ENCODE results near the gene TBC1D10B. TPM values are rescaled to one million over a fixed set of nuclear protein-coding genes. Genes with fewer than 3 reads are reported as not detected.

The TBC1D10B gene
- total and polyA plus RNA-seq, 9 of the 15 experiments (the other 6 are each of a cell fraction or from before 2014, with no cell fraction given), result 2.2 to 55.4 (median 17.5) TPM

DNA sequence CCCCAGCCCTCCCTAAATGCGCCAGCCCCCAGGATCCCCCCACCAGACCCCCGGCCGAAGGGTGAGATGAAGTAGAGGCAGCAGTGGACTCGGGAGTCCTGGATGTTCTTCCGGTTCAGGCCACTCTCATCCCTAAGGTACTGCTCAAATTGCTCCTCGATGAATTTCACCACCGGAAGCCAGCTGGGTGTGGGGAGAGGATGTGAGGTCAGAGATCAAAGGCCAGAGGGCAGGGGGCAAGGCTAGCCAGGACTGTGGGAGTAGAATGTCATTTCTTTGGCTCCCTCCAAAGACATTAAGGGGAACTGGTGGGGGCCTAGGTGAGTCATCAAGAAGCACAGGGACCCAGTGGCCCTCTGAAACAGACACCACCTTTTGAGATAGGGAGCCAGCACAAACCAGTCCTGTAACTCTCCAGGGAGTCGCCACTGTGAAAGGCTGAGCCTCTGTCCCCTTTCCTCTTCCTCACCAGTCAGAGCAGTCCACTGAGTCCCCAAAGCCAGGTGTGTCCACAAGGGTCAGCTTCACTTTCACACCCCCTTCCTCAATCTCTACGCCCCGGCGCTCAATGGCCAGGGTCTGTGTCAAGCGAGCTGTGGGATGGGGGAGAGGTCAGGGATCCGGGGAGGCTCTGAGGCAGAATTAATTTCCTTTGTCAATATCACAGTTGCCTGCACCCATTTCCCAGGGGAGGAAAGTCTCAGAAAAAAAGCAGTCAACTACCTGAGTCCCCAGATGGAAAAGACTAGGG is 11.2 kb upstream of the TBC1D10B start (continued):
- TF ChIP-seq ZSCAN29 (IDR thresholded peaks at IDR 0.05) (no peak), HOXB6 (CRISPR knock-in tag; IDR thresholded peaks at IDR 0.05; ENCODE audit: borderline replicate concordance) (no peak), RFX5 (IDR thresholded peaks at IDR 0.05; ENCODE audit: low read depth, low read length) (no peak), ZNF282 (CRISPR knock-in tag; IDR thresholded peaks at IDR 0.05) (no peak), KLF6 (CRISPR knock-in tag; IDR thresholded peaks at IDR 0.05; ENCODE audit: borderline replicate concordance) (no peak), FOXJ3 (CRISPR knock-in tag; IDR thresholded peaks at IDR 0.05) (no peak), ZNF766 (CRISPR knock-in tag; conservative IDR thresholded peaks at IDR 0.05) (no peak), FUS (optimal IDR thresholded peaks at IDR 0.05; ENCODE audit: low read depth, low read length) (no peak), ZKSCAN1 (IDR thresholded peaks at IDR 0.05; ENCODE audit: low read depth, low read length) (no peak; the same call in 1 of the 2 replicates), DMBX1 (CRISPR knock-in tag; IDR thresholded peaks at IDR 0.05; ENCODE audit: borderline replicate concordance) (peak; percentile 38; the same call in 1 of the 2 replicates), GABPA (tag; conservative IDR thresholded peaks at IDR 0.05; ENCODE audit: low read depth) (peak; percentile 86), KLF16 (IDR thresholded peaks at IDR 0.05) (peak; percentile 78)
- TF ChIP-seq, protein P1, sequence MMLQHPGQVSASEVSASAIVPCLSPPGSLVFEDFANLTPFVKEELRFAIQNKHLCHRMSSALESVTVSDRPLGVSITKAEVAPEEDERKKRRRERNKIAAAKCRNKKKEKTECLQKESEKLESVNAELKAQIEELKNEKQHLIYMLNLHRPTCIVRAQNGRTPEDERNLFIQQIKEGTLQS (IDR thresholded peaks at IDR 0.05), result peak; percentile 95
- TF ChIP-seq, protein P1 (CRISPR knock-in tag; conservative IDR thresholded peaks at IDR 0.05), result no peak
- TF ChIP-seq, protein P2, sequence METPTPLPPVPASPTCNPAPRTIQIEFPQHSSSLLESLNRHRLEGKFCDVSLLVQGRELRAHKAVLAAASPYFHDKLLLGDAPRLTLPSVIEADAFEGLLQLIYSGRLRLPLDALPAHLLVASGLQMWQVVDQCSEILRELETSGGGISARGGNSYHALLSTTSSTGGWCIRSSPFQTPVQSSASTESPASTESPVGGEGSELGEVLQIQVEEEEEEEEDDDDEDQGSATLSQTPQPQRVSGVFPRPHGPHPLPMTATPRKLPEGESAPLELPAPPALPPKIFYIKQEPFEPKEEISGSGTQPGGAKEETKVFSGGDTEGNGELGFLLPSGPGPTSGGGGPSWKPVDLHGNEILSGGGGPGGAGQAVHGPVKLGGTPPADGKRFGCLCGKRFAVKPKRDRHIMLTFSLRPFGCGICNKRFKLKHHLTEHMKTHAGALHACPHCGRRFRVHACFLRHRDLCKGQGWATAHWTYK (CRISPR knock-in tag; IDR thresholded peaks at IDR 0.05), result no peak
- TF ChIP-seq, protein P3, sequence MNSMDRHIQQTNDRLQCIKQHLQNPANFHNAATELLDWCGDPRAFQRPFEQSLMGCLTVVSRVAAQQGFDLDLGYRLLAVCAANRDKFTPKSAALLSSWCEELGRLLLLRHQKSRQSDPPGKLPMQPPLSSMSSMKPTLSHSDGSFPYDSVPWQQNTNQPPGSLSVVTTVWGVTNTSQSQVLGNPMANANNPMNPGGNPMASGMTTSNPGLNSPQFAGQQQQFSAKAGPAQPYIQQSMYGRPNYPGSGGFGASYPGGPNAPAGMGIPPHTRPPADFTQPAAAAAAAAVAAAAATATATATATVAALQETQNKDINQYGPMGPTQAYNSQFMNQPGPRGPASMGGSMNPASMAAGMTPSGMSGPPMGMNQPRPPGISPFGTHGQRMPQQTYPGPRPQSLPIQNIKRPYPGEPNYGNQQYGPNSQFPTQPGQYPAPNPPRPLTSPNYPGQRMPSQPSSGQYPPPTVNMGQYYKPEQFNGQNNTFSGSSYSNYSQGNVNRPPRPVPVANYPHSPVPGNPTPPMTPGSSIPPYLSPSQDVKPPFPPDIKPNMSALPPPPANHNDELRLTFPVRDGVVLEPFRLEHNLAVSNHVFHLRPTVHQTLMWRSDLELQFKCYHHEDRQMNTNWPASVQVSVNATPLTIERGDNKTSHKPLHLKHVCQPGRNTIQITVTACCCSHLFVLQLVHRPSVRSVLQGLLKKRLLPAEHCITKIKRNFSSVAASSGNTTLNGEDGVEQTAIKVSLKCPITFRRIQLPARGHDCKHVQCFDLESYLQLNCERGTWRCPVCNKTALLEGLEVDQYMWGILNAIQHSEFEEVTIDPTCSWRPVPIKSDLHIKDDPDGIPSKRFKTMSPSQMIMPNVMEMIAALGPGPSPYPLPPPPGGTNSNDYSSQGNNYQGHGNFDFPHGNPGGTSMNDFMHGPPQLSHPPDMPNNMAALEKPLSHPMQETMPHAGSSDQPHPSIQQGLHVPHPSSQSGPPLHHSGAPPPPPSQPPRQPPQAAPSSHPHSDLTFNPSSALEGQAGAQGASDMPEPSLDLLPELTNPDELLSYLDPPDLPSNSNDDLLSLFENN (IDR thresholded peaks at IDR 0.05; ENCODE audit: low read depth in 2 of 2, low read length in 2 of 2), result 0 out of 4 replicates have a peak, but pooled peaks of 1 of the 2 experiments have one; percentile 18
- TF ChIP-seq, protein P4, sequence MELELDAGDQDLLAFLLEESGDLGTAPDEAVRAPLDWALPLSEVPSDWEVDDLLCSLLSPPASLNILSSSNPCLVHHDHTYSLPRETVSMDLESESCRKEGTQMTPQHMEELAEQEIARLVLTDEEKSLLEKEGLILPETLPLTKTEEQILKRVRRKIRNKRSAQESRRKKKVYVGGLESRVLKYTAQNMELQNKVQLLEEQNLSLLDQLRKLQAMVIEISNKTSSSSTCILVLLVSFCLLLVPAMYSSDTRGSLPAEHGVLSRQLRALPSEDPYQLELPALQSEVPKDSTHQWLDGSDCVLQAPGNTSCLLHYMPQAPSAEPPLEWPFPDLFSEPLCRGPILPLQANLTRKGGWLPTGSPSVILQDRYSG (tag; conservative IDR thresholded peaks at IDR 0.05; ENCODE audit: low read depth), result no peak
- TF ChIP-seq, protein P5, sequence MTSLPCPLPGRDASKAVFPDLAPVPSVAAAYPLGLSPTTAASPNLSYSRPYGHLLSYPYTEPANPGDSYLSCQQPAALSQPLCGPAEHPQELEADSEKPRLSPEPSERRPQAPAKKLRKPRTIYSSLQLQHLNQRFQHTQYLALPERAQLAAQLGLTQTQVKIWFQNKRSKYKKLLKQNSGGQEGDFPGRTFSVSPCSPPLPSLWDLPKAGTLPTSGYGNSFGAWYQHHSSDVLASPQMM (CRISPR knock-in tag; IDR thresholded peaks at IDR 0.05), result no peak

Measured in K562 (cell line).